Left renal pelvis (tissue), 4 donors: Measurements from ENCODE around the gene MED19. TPM values are rescaled to one million over a fixed set of nuclear protein-coding genes. Genes with fewer than 3 reads are reported as not detected.
A peak's percentile ranks its signal among the peaks of the same experiment; 100 is the strongest.
"Not testable (repeated sequence)": the region's sequence is repeated elsewhere in the genome, so short reads cannot be mapped to it uniquely, and the experiment has no call there.

ENCODE experiments used
- DNase-seq, 4 donors: peaks; one replicate each; pipeline ENCODE4 v3.0.0-alpha.2; 2013; ENCODE audit warnings: low read depth in 4 of 4, low spot score in 3 of 4
- polyA plus RNA-seq, 4 donors: library from polyadenylated mRNA; unstranded; fragments of 120-200 nt; gene quantifications; one replicate each; pipeline ENCODE4 v1.2.1, GENCODE V29; 2013; ENCODE audit not compliant: insufficient read length in 4 of 4

Gene MED19
- polyA plus RNA-seq, 4 donors, result 15.0 to 24.4 (median 18.5) TPM

- not testable (repeated sequence) for DNase-seq
These were observed 6.6 kb downstream of the MED19 start for GRCh38 chr11:57705432-57705831.

- DNase-seq, result no peak
These were observed 7.1 kb downstream of the MED19 start for GRCh38 chr11:57704932-57705331.

GRCh38 chr11:57703341-57703740 is 8.7 kb downstream of the MED19 start:
- no peak for DNase-seq

DNA sequence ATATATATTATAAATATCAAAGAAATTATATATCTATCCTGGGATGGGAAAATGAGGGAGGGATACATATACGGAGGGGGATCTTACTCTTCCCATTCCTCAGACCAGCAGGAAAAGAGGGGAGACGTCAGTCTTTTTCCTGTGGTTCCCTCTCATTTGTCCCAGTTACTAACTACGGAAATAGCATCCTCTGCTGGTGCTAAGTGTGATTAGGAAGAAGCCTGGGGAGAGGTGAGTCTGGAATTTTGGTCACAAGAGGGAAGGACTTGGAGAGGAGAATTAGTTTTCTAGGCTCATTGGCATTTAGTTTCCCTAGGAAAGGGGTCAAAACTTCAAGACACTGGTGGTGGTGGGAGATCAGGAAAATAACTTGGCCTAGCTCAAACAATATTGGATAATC is 11.6 kb downstream of the MED19 start:
- no peak for DNase-seq

DNA sequence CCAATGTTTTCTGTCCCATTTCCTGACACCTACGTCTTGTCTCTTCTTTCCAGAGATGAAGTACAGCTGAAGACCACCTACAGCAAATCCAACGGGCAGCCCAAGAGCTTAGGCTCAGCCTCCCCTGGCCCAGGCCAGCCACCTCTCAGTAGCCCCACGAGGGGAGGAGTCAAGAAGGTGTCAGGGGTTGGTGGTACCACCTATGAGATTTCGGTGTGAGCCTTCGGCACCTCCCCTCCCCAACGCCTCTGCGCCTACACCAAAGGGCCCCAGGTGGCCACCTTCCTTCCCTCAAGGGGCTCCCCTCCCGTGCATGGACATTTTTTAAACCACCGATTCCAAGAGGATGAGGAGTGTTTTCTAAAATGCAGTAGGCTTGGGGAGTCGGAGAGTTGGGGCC is 12.2 kb downstream of the MED19 start:
- no peak for DNase-seq

- DNase-seq, result no peak
These were observed 13.1 kb downstream of the MED19 start for GRCh38 chr11:57698843-57699365.

GRCh38 chr11:57690474-57690873 is 21.5 kb downstream of the MED19 start:
- not testable (repeated sequence) for DNase-seq

DNA sequence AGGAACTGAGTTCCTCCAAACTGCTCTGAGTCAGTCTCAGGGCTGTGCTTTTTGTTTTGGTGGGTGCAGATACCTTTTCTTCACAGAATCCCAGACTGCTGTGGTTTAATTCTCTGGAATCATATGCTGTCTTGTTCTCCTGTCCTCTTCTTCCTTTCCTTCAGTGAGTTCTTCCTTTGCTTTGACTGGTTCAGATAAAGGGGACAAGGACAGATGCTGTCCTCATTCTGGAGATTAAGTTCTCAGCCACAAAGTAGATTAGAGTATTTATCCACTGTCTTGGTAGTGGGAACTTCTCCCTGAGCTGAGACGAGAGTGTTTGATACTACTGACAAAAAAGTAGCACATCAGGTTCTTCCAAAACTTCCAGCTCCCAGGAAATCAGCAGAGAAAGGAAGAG is 30.8 kb downstream of the MED19 start:
- no peak for DNase-seq

DNA sequence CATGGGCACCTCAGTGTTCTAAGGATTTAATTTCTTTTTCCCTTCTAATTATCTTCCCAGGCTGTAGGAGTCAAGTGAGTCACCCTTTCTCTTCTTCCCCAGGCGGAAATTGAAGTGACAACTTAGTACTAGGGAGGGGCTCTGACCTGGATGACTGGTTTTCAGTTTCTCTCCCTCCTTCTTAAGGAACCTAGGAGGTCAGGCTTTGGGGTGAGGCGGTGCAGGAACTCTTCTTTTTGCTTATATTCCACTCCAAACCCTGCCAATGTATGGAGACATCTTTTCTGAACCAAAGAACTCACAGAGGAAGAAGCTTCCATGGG is 31.5 kb downstream of the MED19 start:
- DNase-seq, result no peak

DNA sequence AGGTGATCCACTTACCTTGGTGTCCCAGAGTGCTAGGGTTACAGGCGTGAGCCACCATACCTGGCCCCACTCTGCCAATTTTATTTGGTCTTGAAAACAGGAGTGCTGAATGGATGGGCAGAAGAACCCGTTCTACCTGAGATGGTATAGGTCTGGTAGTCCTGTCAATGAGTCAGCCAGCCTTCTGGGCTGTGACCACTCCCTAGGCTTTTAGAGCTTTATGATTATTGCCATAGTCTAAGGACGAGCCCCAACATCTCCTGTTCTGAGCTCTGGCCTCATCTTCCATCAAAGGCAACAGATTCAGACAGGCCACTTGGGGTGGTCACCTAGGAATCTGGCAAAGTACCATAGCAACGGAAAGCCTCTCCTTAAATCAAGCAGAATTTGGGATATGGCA is 32.6 kb downstream of the MED19 start:
- DNase-seq, result no peak

DNA sequence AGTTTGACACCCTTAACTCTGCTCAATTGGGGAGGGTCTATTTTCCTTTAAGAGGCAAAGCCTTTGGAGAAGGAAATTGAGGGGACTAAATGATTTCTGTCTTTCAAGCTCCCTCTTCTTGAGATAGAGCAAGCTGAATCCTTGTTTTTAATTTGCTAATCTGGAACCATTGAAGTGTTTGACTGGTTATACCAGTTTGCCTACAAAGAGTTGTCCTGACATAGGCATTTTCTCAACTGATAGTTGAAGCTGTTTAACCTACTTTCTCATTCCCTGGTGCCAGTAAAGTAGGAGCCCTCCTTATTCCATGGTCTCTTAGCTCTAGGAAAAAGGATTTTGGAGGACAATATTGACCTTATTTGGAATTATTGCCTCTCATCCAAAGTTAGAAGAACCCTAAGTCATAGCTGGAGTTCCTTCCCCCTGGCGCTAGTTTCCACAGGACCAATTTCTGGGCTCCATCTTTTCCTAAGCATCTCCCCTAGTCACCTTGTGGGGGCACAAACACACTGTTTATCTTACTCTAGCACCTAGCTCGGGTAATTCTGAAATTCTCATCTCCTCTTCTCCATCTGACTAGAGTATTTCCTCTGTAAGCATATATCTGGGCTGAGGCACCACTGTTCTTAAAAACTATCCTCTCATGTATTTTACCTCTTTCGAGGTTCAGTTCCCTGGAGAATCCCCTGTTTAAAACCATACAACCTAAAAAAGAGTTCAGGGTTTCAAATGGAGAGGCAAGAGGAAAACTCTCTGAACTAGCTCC is 36.7 kb downstream of the MED19 start:
- no peak for DNase-seq

DNA sequence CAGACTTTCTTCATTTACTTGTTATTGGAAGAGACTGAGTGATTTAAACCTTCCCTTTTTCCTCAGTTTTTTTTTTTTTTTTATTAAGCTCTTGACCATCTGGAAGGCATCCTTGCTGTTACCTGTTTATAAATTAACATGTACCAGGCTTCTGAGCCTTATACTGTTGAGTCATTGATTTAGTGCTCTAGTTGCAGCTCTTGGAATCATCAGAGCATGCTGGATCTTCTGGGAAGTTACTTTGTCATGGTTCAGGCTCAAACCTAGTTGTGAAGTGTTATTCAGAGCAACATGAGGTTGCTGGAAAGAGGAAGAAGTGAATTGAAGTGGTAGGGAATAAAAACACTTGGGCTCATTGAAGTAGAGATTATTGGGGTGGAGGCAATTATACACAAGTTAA is 37.8 kb downstream of the MED19 start:
- DNase-seq, result no peak

- no peak for DNase-seq
These were observed 43.6 kb downstream of the MED19 start for GRCh38 chr11:57668434-57668782.

GRCh38 chr11:57667736-57668433 is 44.1 kb downstream of the MED19 start, which contains the start of gene ZDHHC5:
Gene ZDHHC5 (plus strand): TSS chr11:57668114. CDS start chr11:57673091, 4,977 bp downstream.
- DNase-seq, result peak; percentile 97 to 98 (median 98)

- peak; percentile 92 to 97 (median 95) for DNase-seq
These were observed 44.8 kb downstream of the MED19 start for GRCh38 chr11:57667117-57667735.

DNA sequence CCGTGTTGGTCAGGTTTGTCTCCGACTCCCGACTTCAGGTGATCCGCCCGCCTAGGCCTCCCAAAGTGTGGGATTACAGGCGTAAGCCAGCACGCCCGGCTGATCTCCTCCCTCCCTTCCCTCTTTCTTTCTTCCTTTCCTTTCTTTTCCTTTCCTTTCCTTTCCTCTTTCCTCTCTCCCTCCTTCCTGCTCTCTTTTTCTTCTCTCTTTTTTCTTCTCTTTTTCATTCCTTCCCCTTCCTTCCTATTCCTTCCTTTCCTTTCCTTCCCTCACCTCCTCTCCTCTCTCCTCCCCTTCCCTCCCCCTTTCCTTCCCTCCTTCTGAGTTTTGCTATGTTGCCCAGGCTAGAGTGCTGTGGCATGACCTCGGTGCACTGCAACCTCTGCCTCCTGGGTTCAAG is 48.0 kb downstream of the MED19 start:
- no peak for DNase-seq

- DNase-seq, result no peak
These were observed 49.1 kb downstream of the MED19 start for GRCh38 chr11:57662893-57663292.

- DNase-seq, result no peak
These were observed 52.3 kb downstream of the MED19 start for GRCh38 chr11:57659669-57660068.

GRCh38 chr11:57658023-57658361 is 54.0 kb downstream of the MED19 start:
- DNase-seq, result no peak

GRCh38 chr11:57657194-57658022 is 54.6 kb downstream of the MED19 start, which contains the start of gene CLP1:
Gene CLP1 (plus strand): TSS chr11:57657762. CDS start chr11:57659477, 1,715 bp downstream.
- DNase-seq, result peak; percentile 97 to 99 (median 98)

DNA sequence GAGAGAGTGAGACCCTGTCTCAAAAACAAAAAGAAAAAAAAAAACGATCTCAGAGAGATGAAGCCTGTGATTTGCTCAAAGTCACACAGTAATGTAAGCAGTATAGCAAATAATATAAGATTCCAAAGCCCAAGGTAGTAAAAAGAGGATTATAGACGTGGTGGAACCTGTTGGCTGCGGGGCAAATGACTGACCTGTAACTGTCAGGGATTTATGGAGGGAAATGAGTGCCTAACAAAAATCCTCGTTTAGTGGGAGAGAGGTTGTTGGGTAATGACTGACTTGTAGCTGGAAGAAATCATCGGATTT is 55.2 kb downstream of the MED19 start:
- DNase-seq, result no peak
